ENCODE measurements around the gene SPAG16. TPM values are rescaled to one million over a fixed set of nuclear protein-coding genes. Genes with fewer than 3 reads are reported as not detected.
"Not testable (repeated sequence)": the region's sequence is repeated elsewhere in the genome, so short reads cannot be mapped to it uniquely, and the experiment has no call there.

SPAG16 gene
- total and polyA plus RNA-seq, 11 donors = 9.8 to 26.1 (median 15.2) TPM

GRCh38 chr2:213320604-213321003, 36.3 kb downstream of the SPAG16 start:
- WGBS, 4 donors = 98 to 100% (median 98%) methylated on average over 2 of the region's 2 CpGs

GRCh38 chr2:213336253-213336770, 52.0 kb downstream of the SPAG16 start:
- Histone ChIP-seq H3K4me3 (no peak overlapping the region), H3K27ac (no peak overlapping the region), H3K27me3 (no peaks in the 10 kb centered on the region), H3K36me3 (no peaks in the 10 kb centered on the region), H3K4me1 (no peaks in the 10 kb centered on the region), H3K9me3 (peaks cover 0 to 78% (median 35%) of the 10 kb centered on the region in 12 donors)
- DNase-seq (no peak), ATAC-seq (no peak)
- intact Hi-C loops (cut with DNase I) = no loop called here
- no peak for TF ChIP-seq CTCF (IDR thresholded peaks at IDR 0.05)
- no peak for TF ChIP-seq POLR2A (IDR thresholded peaks at IDR 0.05)
- WGBS, 4 donors = 98 to 100% (median 100%) methylated on average over 1 to 4 of the region's 4 CpGs

More at GRCh38 chr2:213320604-213321003, 36.3 kb downstream of the SPAG16 start:
- H3K36me3 ChIP-seq = peaks cover 0 to 38% (median 7%) of the 10 kb centered on the region in 9 donors
- H3K4me1 ChIP-seq = no peaks in the 10 kb centered on the region
- no peak for DNase-seq
- no peaks in the 10 kb centered on the region for H3K27me3 ChIP-seq
- H3K9me3 ChIP-seq = no peaks in the 10 kb centered on the region
- no peak for ATAC-seq
- no peak overlapping the region for H3K4me3 ChIP-seq
- TF ChIP-seq POLR2A (IDR thresholded peaks at IDR 0.05) (no peak), CTCF (IDR thresholded peaks at IDR 0.05) (no peak)
- H3K27ac ChIP-seq = no peak overlapping the region
- intact Hi-C loops (cut with DNase I) = no loop called here

GRCh38 chr2:213353419-213353818, 69.2 kb downstream of the SPAG16 start:
- Histone ChIP-seq H3K9me3 (peaks cover 0 to 26% (median 6%) of the 10 kb centered on the region in 12 donors), H3K27me3 (no peaks in the 10 kb centered on the region), H3K4me3 (no peak overlapping the region), H3K4me1 (no peaks in the 10 kb centered on the region), H3K27ac (no peak overlapping the region), H3K36me3 (no peaks in the 10 kb centered on the region)
- no peak for TF ChIP-seq POLR2A (IDR thresholded peaks at IDR 0.05)
- DNase-seq (no peak), ATAC-seq (no peak)
- intact Hi-C loops (cut with DNase I) = no loop called here
- 61 to 89% (median 83%) methylated on average over 2 of the region's 2 CpGs for WGBS, 4 donors

GRCh38 chr2:213376644-213377043, 92.4 kb downstream of the SPAG16 start:
- 93 to 100% (median 97%) methylated on average over 1 of the region's 1 CpG for WGBS, 4 donors
- H3K27me3 ChIP-seq = no peaks in the 10 kb centered on the region
- no peak overlapping the region for H3K4me3 ChIP-seq
- H3K36me3 ChIP-seq = no peaks in the 10 kb centered on the region
- TF ChIP-seq CTCF (IDR thresholded peaks at IDR 0.05) (no peak), POLR2A (IDR thresholded peaks at IDR 0.05) (no peak)
- H3K27ac ChIP-seq = no peak overlapping the region
- DNase-seq (no peak), ATAC-seq (no peak)
- H3K9me3 ChIP-seq = no peaks in the 10 kb centered on the region
- intact Hi-C loops (cut with DNase I) = no loop called here
- H3K4me1 ChIP-seq = no peaks in the 10 kb centered on the region

- intact Hi-C loops (cut with DNase I); H3K36me3 ChIP-seq; H3K9me3 ChIP-seq; ATAC-seq; H3K4me1 ChIP-seq; H3K27ac ChIP-seq; H3K4me3 ChIP-seq; DNase-seq; H3K27me3 ChIP-seq: not testable (repeated sequence)
- WGBS, 4 donors = 93 to 97% (median 96%) methylated on average over 9 of the region's 9 CpGs
These were observed 122.8 kb downstream of the SPAG16 start for GRCh38 chr2:213407027-213407426.

- H3K4me3 ChIP-seq; H3K36me3 ChIP-seq; H3K9me3 ChIP-seq; H3K27me3 ChIP-seq; DNase-seq; intact Hi-C loops (cut with DNase I); H3K4me1 ChIP-seq; H3K27ac ChIP-seq; ATAC-seq: not testable (repeated sequence)
- WGBS, 4 donors = 66 to 80% (median 75%) methylated on average over 6 of the region's 6 CpGs
These were observed 124.3 kb downstream of the SPAG16 start for GRCh38 chr2:213408426-213409070.

GRCh38 chr2:213410687-213411086, 126.4 kb downstream of the SPAG16 start:
- H3K27me3 ChIP-seq; H3K9me3 ChIP-seq; H3K27ac ChIP-seq; intact Hi-C loops (cut with DNase I); H3K4me3 ChIP-seq; H3K4me1 ChIP-seq; DNase-seq; ATAC-seq; H3K36me3 ChIP-seq: not testable (repeated sequence)
- 88 to 90% (median 89%) methylated on average over 9 of the region's 9 CpGs for WGBS, 4 donors

Data from heart left ventricle (tissue), 16 donors.